Panc1 (cell line): ENCODE data around the gene EXOC6B.

Experiments used
- SIN3A ChIP-seq: IDR thresholded peaks from 2 replicates; pipeline ENCODE4 v1.6.1; 2012; ENCODE audit warnings: low read depth, mild to moderate bottlenecking, low read length, moderate library complexity, borderline replicate concordance; ENCODE audit not compliant: insufficient read depth
- TF ChIP-seq, protein P1 (sequence below): fragments of 450-650 bp; IDR thresholded peaks from 2 replicates; pipeline ENCODE4 v1.5.1; 2017; ENCODE audit warnings: mild to moderate bottlenecking
- TF ChIP-seq, protein P2 (sequence below), 2 experiments: IDR thresholded peaks; 2 replicates each; pipeline ENCODE4 v1.6.1; 2011 to 2012; ENCODE audit warnings: low read depth in 2 of 2, control low read depth in 1 of 2, low read length in 1 of 2, mild to moderate bottlenecking in 1 of 2, moderate library complexity in 1 of 2; ENCODE audit not compliant: insufficient read depth in 1 of 2

DNA sequence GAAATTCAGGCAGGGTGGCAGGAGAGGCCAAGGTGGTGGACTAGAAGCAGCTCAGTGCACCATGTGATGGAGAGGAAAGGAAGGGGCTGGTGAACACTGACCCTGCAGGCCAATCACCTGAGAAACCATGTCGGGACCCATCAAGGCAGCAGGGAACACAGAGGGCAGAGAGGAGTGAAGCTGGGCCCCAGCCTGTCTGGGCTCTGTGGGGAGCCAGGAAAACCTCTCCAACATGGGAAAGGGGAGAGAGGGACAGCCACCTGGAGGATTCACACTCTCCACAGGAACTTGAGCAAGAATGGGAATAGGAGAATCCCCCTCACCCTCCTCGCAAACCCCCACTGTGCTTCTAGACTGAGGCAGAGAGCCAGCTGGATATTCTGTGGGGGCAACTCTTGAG lies 592.6 kb downstream of the EXOC6B start:
- TF ChIP-seq, protein P1, sequence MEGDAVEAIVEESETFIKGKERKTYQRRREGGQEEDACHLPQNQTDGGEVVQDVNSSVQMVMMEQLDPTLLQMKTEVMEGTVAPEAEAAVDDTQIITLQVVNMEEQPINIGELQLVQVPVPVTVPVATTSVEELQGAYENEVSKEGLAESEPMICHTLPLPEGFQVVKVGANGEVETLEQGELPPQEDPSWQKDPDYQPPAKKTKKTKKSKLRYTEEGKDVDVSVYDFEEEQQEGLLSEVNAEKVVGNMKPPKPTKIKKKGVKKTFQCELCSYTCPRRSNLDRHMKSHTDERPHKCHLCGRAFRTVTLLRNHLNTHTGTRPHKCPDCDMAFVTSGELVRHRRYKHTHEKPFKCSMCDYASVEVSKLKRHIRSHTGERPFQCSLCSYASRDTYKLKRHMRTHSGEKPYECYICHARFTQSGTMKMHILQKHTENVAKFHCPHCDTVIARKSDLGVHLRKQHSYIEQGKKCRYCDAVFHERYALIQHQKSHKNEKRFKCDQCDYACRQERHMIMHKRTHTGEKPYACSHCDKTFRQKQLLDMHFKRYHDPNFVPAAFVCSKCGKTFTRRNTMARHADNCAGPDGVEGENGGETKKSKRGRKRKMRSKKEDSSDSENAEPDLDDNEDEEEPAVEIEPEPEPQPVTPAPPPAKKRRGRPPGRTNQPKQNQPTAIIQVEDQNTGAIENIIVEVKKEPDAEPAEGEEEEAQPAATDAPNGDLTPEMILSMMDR = no peak
- TF ChIP-seq, protein P2, sequence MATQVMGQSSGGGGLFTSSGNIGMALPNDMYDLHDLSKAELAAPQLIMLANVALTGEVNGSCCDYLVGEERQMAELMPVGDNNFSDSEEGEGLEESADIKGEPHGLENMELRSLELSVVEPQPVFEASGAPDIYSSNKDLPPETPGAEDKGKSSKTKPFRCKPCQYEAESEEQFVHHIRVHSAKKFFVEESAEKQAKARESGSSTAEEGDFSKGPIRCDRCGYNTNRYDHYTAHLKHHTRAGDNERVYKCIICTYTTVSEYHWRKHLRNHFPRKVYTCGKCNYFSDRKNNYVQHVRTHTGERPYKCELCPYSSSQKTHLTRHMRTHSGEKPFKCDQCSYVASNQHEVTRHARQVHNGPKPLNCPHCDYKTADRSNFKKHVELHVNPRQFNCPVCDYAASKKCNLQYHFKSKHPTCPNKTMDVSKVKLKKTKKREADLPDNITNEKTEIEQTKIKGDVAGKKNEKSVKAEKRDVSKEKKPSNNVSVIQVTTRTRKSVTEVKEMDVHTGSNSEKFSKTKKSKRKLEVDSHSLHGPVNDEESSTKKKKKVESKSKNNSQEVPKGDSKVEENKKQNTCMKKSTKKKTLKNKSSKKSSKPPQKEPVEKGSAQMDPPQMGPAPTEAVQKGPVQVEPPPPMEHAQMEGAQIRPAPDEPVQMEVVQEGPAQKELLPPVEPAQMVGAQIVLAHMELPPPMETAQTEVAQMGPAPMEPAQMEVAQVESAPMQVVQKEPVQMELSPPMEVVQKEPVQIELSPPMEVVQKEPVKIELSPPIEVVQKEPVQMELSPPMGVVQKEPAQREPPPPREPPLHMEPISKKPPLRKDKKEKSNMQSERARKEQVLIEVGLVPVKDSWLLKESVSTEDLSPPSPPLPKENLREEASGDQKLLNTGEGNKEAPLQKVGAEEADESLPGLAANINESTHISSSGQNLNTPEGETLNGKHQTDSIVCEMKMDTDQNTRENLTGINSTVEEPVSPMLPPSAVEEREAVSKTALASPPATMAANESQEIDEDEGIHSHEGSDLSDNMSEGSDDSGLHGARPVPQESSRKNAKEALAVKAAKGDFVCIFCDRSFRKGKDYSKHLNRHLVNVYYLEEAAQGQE (IDR thresholded peaks at IDR 0.05; ENCODE audit: insufficient read depth in 1 of 2, low read depth in 2 of 2, low read length in 1 of 2) = no peak
- no peak for TF ChIP-seq SIN3A
